ENCODE data around the gene PAX4. TPM values are rescaled to one million over a fixed set of nuclear protein-coding genes. Genes with fewer than 3 reads are reported as not detected.

The PAX4 gene
- total RNA-seq, 1 experiment from 2014 or later: not detected

DNA sequence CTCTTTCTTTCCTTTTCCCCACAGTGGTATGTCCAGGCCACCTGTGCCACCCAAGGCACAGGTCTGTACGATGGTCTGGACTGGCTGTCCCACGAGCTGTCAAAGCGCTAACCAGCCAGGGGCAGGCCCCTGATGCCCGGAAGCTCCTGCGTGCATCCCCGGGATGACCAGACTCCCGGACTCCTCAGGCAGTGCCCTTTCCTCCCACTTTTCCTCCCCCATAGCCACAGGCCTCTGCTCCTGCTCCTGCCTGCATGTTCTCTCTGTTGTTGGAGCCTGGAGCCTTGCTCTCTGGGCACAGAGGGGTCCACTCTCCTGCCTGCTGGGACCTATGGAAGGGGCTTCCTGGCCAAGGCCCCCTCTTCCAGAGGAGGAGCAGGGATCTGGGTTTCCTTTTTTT, 26.8 kb downstream of the PAX4 start:
- Mint-ChIP-seq H3K36me3 (ENCODE audit: insufficient read depth in 1 of 3, low read depth in 3 of 3) (peaks cover 24 to 28% (median 26%) of the 10 kb centered on the region in 3 experiments), H3K27me3 (ENCODE audit: low read depth) (peaks cover 28% of the 10 kb centered on the region), H3K4me3 (no peak overlapping the region), H3K27ac (no peak overlapping the region), H3K4me1 (peaks cover 6 to 14% of the 10 kb centered on the region in 2 experiments), H3K9me3 (no peaks in the 10 kb centered on the region)
- Histone ChIP-seq H2AFZ (ENCODE audit: low read length) (no peak overlapping the region), H2AK5ac (ENCODE audit: insufficient read length, low read length) (no peak overlapping the region), H4K5ac (ENCODE audit: insufficient read length, low read depth, low read length) (no peak overlapping the region), H3K4me1 (ENCODE audit: insufficient read depth, low read length) (no peaks in the 10 kb centered on the region), H3K14ac (ENCODE audit: insufficient read depth, low read length) (no peak overlapping the region), H3K18ac (ENCODE audit: insufficient read length, low read depth, low read length) (no peak overlapping the region), H3K4ac (ENCODE audit: low read depth, low read length) (no peak overlapping the region), H2BK15ac (ENCODE audit: low read depth, low read length) (no peak overlapping the region), H4K20me1 (ENCODE audit: control insufficient read depth, insufficient read depth, insufficient read length) (no peaks in the 10 kb centered on the region), H3K79me2 (ENCODE audit: insufficient read depth, low read length) (no peaks in the 10 kb centered on the region), H3K56ac (ENCODE audit: insufficient read length, low read depth, low read length) (no peak overlapping the region), H2BK20ac (ENCODE audit: low read depth, low read length, poor library complexity, severe bottlenecking) (no peak overlapping the region), H3K23me2 (ENCODE audit: insufficient read length, low read depth, low read length, poor library complexity, severe bottlenecking) (peaks cover 10% of the 10 kb centered on the region), H2BK12ac (ENCODE audit: insufficient read length, low read depth, low read length) (no peak overlapping the region), H3K9me3 (ENCODE audit: control insufficient read depth, low read depth, low read length) (no peaks in the 10 kb centered on the region), H2BK120ac (ENCODE audit: low read depth, low read length, poor library complexity, severe bottlenecking) (no peak overlapping the region), H4K91ac (ENCODE audit: insufficient read length, low read depth, low read length) (no peak overlapping the region), H3K23ac (ENCODE audit: insufficient read length, low read depth, low read length) (no peak overlapping the region), H3K27me3 (ENCODE audit: insufficient read depth, low read length) (peaks cover 6% of the 10 kb centered on the region; the same call in 1 of the 2 replicates), H3K27ac (ENCODE audit: insufficient read length, low read depth, low read length) (no peak overlapping the region), H3K79me1 (ENCODE audit: insufficient read depth, low read depth, low read length, poor library complexity, severe bottlenecking) (no peaks in the 10 kb centered on the region), H3T11ph (ENCODE audit: low read length) (no peak overlapping the region), H2BK5ac (ENCODE audit: insufficient read length, low read length) (no peak overlapping the region), H4K8ac (replicated peaks; ENCODE audit: insufficient read length, low read depth, low read length) (no peak overlapping the region), H3K4me2 (ENCODE audit: insufficient read depth, insufficient read length, low read length) (no peak overlapping the region), H3K9ac (ENCODE audit: extremely low read depth, insufficient read length, low read length) (no peak overlapping the region)
- TF ChIP-seq CTCF (conservative IDR thresholded peaks at IDR 0.05): no peak
- DNase-seq: no peak
- no CpG with 5 or more reads among the region's 7 CpGs for WGBS (ENCODE audit: extremely low coverage, insufficient read length, low lambda C conversion rate)
